ENCODE measurements around the gene DGKH. TPM values are rescaled to one million over a fixed set of nuclear protein-coding genes. Genes with fewer than 3 reads are reported as not detected.

DGKH gene
- 9.8 and 16.7 TPM in 2 replicates for total RNA-seq

- DNase-seq (ENCODE audit: low read depth in 2 of 2), result no peak
Measured at GRCh38 chr13:42048342-42048683, at the start of gene DGKH. Gene DGKH (plus strand): TSS chr13:42048648. CDS start chr13:42048774, 126 bp downstream.

GRCh38 chr13:42000846-42001245, 47.6 kb upstream of the DGKH start:
- DNase-seq (ENCODE audit: low read depth in 2 of 2), result no peak

DNA sequence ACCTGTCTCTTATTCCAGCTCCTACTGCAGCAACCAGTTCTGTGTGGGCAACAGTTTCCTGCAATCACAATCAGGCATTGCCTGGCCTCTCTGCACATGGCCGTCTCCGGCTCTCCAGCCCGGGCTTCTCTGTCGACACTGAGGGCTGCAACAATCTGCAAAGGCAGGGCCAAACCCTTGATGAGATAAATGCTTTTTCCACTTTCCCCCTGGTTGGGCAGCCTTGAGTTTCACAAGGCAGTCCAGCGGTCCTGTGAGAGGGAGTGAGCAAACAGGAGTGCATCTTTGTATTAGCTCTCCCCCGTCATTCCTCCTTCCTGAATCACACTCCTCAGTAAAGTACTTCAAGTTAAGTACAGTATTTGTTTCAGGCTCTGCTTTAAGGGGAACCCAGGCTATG, 46.9 kb upstream of the DGKH start:
- DNase-seq (ENCODE audit: low read depth in 2 of 2), result peak in 1 of 2 donors; percentile 6

GRCh38 chr13:42002066-42002465, 46.4 kb upstream of the DGKH start:
- no peak for DNase-seq (ENCODE audit: low read depth in 2 of 2)

GRCh38 chr13:42007844-42008243, 40.6 kb upstream of the DGKH start:
- no peak for DNase-seq (ENCODE audit: low read depth in 2 of 2)

DNA sequence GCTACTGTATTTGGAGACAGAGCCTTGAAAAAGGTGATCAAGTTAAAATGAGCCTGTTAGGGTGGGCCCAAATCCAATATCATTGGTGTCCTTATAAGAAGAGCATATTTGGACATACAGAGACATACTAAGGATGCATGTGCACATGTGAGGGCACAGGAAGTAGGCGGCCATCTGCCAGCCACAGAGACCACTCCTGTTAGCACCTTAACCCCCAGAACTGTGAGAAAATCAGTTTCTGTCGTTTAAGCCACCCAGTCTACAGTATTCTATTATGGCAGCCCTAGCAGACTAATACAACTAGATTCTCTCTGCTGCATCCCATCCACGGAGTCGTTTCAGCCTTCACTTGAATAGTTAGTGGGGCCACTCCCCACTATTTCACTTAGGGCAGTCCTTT, 39.4 kb upstream of the DGKH start:
- DNase-seq (ENCODE audit: low read depth in 2 of 2), result no peak

DNA sequence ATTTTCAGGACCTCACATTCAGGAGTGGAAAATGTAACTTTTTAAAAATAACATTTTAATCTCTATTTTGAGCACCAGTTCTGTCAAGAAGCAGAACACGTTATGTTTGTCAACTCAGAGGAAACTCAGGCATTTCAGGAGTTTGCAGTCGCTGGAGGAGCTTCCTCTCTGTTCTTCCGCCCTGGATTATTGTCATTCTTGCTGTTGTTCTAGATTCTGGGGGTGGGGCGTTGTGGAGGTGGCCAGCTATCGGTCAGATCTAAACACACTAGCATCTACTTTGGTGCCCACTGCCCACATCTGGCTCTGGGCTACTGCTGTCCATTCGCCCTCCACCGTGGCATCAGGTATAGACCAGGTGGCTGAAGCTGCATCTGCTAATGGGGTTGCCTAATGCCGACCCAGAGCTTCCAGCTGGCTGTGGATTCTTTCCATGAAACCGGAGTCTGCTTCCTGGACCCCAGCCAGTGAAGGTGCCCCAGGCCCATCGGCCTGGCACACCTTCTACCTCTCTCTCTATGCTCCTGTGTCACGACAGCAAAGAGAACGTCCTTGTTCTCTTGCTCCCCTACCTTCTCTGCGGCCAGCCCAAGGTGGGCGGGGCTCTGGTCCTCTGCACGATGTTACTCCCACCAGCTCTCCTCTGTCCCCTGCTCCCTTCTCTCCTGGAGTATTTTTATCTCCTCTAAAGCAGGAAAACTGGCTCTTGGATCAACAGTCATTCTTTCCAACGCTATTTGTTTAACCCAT, 36.7 kb upstream of the DGKH start:
- DNase-seq (ENCODE audit: low read depth in 2 of 2), result peak; percentile 9 to 48

DNA sequence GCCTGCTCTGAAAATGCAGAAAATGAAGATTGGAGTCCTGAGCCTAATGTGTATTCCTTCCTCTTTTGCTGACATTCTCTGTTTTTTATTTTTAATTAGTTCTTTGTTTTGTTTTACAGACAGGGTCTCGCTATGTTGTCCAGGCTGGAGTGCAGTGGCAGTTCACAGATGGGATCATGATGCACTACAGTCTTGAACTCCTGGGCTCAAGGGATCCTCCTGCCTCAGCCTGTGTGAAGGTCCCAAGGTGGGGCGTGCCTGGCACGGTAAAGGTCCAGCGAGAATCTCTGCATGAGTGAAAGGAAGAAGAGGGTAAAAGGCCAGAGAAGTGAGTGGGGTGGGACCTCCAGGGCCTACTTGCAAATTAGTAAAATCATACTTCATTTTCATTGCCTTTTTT, 34.3 kb upstream of the DGKH start:
- DNase-seq (ENCODE audit: low read depth in 2 of 2), result no peak

GRCh38 chr13:42017264-42017663, 31.2 kb upstream of the DGKH start:
- no peak for DNase-seq (ENCODE audit: low read depth in 2 of 2)

- DNase-seq (ENCODE audit: low read depth in 2 of 2), result no peak
Measured at GRCh38 chr13:42021851-42022250, 26.6 kb upstream of the DGKH start.

DNA sequence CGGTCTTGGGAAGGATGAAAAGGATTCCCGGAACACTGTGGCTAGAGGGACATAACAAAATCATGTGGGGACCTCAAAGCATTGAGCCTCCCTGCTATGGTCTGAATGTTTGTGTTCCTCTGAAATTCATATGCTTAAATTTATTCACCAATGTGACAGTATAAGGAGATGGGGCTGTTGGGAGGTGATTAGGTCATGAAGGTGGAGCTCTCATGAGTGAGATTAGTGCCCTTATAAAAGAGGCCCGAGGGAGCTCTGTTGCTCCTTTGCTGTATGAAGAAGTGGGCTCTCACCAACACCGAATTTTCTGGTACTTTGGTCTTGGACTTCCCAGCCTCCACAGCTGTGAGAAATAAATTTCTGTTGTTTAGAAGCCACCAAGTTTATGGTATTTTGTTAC, 26.1 kb upstream of the DGKH start:
- DNase-seq (ENCODE audit: low read depth in 2 of 2), result no peak

DNA sequence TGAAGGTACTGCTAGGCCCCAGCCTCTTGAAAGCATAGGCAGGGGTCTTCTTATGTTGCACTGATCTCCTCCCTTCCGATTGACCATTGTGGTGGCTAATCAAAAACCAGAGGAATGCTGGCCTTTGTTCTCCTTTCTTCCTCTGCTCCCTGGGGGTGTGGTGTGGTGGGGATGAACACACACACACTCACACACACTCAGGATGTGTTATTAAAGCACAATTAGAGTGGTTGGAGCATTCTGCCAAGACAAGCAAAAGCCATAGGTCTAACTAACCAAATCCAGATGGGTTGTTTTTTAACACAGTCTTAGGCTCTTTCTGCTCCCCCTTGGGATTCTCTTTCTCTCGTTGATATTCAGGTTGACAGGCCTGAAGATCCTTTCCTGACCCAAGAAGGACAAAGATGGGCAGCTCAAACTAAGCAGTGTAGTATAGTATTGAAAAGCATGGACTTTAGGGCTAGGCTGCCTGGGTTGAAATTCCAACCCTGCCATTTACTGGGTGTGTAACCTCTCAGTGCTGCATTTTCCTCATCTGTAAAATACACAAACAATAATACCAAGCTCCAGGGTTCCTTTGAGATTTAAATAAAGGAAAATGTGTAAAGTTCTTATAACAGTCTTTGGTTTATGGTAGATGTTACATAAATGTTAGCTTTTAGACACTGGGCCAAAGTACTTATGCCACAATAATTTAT, 25.5 kb upstream of the DGKH start:
- DNase-seq (ENCODE audit: low read depth in 2 of 2), result no peak

- no peak for DNase-seq (ENCODE audit: low read depth in 2 of 2)
Measured at GRCh38 chr13:42027286-42027685, 21.2 kb upstream of the DGKH start.

DNA sequence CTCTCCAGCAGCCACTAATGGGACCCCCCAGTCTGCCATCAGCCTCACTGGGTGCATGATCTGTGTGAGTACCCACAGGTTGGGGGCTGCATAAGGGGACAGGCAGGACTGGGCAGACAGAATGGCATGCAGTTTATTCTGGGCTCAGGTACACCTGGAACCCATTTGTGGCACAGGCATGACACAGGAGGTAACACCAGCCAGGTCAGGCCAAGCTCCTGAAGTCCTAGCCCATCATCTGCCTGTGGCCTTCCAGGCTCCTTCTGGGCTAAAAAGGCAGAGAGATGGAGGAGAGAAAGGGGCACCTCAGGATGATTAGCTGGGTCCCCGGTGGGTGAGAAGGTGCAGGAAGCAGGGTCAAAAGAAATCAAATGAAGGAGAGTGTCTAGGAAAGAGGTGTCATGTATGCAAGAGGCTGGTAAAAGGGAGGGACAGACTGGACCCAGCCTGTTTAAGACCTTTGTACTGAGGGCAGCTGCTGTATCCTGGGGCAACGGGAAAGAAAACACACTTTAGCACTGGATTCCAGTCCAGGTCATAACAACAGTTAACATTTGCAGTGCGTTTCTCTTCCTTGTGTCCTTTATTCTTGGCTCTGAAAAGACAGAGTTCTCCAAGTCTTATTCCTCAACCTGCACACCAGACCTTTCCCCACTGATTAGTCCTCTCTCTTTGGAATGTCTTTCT, 20.2 kb upstream of the DGKH start:
- no peak for DNase-seq (ENCODE audit: low read depth in 2 of 2)

GRCh38 chr13:42035905-42036521, 12.4 kb upstream of the DGKH start:
- DNase-seq (ENCODE audit: low read depth in 2 of 2), result no peak

GRCh38 chr13:42036711-42037110, 11.7 kb upstream of the DGKH start:
- no peak for DNase-seq (ENCODE audit: low read depth in 2 of 2)

DNA sequence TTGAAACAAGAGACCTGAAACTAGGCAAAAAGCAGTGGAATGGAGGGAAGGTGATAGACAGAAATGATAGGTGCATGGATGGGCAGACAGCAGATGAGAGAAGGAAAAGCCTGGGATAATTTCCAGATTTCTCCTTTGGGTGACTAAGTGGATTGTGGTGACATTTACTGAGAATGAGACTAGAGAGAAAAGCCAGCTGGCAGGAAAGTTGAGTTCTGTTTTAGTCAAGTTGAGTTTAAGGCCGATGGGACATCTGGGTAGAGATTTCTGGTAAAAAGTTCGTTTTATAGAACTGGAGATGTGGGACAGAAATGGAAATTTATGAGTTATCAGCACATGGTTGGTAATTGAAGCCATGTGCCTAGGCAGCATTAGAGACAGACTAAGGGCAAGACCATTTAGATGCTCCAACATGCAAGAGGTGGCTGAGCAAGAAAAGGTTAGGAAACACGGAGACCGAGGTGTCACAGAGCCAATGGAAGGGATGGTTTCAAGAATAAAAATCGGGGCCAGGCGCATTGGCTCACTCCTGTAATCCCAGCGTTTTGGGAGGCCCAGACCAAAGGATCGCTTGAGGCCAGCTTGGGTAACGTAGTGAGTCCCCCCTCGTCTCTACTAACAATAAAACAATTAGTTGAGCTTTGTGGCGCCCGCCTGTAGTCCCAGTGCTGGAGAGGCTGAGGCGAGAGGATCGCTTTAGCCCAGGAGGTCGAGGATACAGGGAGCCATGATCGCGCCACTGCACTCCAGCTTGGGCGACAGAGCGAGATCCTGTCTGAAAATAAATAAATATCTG, 9.6 kb upstream of the DGKH start:
- DNase-seq (ENCODE audit: low read depth in 2 of 2), result no peak

DNA sequence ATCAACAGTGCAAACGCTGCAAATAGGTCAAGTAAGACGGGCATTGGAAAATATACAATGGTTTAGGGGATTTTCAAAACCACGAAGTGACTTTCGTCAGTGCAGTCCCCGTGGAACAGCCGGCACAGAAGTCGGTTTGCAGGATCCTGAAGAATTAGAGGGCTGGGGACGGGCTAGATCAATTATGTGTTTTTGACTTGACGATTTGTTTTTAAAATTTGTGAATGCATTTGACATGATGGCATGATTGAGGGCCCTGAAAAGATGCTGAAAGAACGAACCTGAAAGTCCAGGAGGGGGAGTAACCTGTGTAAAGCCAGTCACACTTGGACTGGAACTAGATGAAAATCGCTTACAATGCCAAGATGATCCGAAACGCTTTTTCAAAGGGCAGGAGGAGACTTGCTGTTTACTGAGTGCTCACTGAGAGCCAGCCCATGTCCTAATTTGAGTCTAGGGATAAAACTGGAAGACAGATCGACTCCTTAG, 8.9 kb upstream of the DGKH start:
- peak in 1 of 2 donors; percentile 28 for DNase-seq (ENCODE audit: low read depth in 2 of 2)

DNA sequence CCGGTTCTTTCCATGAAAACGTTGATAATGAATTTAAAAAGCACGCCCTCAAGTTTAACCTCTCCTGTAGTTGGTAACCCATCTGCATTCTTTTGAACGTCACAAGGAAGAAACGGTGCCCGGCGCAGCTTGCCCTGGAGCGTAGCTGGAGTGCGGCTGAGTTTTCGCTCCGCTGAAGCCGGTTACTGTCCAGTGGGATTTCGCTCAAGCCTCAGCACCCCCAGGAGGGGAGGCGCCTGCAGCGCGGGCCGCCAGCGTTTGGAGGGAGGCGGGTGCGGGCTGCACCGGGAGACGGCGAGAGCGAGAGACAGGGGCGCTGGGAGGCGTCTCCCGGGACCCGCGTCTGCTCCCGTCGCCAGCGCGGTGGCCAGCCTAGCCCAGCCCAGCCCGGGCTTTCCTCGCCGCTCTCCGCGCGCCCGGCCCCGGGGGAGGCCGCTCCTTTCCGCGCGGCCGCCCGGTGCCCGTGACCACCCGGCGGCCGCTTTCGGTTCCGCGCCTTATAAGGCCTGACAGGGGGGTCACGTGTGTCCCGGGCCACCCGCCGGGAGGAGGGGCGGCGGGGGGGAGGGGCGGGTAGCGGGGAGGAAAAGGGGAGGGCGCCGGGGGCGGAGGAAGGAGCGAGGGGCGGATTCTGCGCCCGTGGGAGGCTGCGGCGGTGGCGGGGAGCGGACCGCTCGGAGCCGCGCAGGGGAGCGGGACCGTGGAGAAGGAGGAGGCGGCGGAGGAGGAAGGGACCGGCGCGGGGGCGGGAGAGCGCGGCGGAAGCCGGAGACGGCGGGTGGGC, 8.3 kb upstream of the DGKH start:
- DNase-seq (ENCODE audit: low read depth in 2 of 2), result peak; percentile 89 to 92

GRCh38 chr13:42040730-42041010, 7.8 kb upstream of the DGKH start:
- DNase-seq (ENCODE audit: low read depth in 2 of 2), result no peak

All from lung microvascular endothelial cell (primary cell).